Stimulated activated CD4-positive, alpha-beta T cell treated with anti-CD3 and anti-CD28 coated beads, Interleukin-2, amount 100 ng/mL, for 24 hours (primary cell): ENCODE measurements around the gene PTPN14.
"Not testable (repeated sequence)": the region's sequence is repeated elsewhere in the genome, so short reads cannot be mapped to it uniquely, and the experiment has no call there.

ENCODE experiments used
- DNase-seq, 2 donors: peaks; one replicate each; pipeline ENCODE4 v3.0.0-alpha.2; 2020

Gene PTPN14

GRCh38 chr1:214506972-214507431 lies 44.4 kb downstream of the PTPN14 start:
- DNase-seq, result no peak

- no peak for DNase-seq
Measured at GRCh38 chr1:214505134-214505533, 46.3 kb downstream of the PTPN14 start.

GRCh38 chr1:214504330-214504729 lies 47.1 kb downstream of the PTPN14 start:
- DNase-seq, result no peak

GRCh38 chr1:214503553-214503952 lies 47.8 kb downstream of the PTPN14 start:
- DNase-seq, result no peak

DNA sequence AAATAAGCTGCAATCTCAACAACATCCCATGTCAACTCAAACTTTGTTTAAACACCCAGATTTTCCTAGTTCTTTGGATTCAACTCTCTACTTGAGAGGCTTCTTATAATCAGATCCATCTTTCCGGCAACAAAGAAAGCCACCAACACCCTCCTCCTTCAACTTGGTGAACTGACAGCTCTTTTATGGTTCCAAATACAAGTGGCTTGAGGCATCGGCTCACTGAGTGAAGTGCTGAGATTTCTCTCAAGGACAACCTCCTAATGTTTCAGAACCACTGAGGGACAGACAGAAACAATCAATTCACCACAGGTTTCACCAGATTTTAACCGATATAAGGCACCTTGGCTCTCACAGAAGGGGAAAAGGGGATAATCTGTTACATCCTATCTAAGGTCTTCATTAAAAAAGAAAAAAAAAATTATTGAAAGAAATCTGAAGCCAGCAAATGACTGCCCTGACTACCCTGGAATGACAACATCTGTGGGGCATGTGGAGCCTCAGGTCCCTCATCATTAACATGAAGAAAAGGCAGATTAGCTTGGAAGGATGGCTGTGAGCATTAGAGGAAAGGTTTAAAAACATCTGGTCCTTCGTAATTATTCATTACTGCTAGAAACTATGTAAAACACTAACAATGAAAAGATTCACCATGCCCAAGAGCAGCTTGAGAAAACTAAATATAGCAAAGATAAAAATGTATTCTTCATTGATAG lies 50.9 kb downstream of the PTPN14 start:
- DNase-seq, result no peak

DNA sequence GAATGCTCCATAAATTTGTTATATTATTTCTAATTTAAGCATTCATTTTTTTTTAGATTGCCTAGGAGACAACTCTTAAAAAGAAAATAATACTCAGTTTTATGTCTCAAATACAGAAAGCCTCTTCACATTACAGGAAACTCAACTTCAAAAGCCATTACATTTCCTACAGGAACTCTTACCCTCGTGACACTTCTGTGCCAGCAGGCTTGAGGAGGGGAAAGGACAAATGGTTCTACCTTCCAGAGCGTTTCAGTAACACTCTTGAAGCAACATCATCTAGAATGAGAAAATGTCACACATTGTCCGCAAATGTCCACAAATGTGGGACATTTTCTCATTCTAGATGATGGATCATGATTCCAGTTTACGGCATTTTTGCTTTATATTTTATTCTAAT lies 51.7 kb downstream of the PTPN14 start:
- DNase-seq, result no peak

GRCh38 chr1:214498021-214498420 lies 53.4 kb downstream of the PTPN14 start:
- DNase-seq, result no peak

DNA sequence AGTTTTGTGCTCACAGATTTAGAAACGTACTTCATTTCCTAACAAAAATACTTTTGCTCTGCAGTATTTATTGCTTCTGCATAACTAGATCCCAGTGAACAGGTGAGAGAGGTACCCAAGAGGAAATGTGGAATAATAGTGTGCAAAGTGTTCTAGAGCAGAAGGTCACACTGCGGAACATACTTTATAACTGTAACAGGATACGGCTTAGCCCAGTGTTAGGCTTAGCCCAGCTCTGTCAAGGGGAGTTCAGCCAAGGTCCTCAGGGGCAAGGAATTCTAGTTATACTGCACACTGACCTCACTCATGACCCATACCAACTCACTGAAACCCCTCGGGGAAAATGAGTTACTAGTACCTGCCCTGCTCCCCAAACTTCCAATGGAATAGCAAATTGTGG lies 55.3 kb downstream of the PTPN14 start:
- no peak for DNase-seq

DNA sequence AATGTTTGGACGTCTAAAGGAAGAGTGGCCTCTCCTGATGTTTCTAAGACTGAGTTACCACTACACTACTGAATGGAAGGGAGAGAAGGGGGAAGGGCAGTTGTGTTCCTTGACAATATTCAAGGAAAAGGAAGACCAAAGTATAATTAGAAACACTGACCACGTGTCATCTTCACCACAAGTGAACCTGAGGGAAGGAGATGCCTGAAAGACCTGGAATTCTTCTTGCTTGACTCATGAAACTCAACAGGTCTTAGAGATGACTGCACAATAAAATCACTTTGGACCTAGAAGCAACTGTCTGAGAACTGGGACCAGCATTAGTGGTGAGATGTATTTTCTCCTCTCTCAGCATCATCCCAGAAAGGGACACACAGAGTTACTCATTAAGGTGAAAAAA lies 56.7 kb downstream of the PTPN14 start:
- no peak for DNase-seq

DNA sequence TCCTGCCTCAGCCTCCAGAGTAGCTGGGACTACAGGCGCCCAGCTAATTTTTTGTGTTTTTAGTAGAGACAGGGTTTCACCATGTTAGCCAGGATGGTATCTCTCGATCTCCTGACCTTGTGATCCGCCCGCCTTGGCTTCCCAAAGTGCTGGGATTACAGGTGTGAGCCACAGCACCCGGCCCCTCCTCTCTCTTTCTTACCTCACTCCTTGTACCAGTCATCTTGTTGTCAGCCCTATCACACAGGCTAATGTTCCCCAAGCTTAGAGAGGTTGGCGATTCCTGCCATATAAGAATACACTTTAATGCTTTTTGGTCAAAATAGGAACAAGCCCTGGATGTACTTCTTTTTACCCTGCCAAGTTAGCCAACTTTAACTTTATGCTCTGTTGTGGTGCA lies 57.2 kb downstream of the PTPN14 start:
- not testable (repeated sequence) for DNase-seq

- DNase-seq, result no peak
Measured at GRCh38 chr1:214493126-214493796, 58.1 kb downstream of the PTPN14 start.

DNA sequence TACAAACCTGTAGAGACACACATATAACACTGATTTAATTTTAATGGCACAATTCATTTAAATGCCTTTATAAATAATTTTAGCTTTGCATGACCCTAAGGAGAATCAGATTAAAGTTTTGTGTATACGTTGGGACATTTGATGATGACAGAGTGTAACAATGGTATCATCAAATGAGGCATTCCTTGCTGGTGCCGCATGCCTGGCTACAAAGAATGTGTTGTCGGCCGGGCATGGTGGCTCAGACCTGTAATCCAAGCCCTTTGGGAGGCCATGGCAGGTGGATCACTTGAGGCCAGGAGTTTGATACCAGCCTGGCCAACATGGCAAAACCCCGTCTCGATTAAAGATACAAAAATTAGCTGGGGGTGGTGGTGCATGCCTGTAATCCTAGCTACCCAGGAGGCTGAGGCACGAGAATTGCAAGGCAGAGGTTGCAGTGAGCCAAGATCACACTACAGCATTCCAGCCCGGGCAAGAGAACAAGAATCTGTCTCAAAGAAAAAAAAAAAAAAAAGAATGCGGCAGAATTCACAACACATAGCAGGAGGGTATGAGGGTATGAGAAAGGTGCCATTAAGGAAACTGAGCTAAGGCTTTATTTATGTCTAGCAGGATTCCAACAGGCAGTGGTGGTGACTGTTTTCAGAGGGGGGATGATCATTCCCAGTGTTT lies 58.9 kb downstream of the PTPN14 start:
- DNase-seq, result no peak

DNA sequence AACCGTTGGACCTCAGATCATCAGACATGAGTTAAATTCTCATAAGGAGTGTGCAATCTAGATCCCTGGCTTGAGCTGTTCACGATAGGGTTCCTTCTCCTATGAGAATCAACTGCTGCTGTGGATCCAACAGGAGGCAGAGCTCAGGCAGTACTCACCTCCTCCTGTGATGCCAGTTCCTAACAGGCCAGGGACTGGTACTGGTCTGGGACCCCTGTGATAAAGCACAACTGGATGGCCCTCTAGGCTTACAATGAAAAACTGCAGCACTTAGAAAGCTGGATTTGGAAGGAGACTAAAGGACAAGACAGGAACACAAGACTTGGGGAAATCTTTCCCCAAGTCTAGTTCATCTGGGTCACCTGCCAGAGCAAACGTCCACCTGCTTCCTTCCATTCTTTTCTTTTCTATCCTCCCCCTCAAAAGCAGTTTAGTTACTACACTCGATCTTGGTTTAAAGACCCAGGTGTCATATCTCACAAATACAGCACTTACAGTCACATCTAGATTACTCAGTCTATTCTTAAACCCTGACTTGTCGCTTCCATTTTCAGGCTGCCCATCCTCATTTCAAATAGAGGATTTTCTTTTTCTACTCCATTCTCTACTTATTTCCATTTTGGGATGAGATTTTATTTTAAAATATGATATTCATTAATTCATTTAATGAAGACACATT lies 59.8 kb downstream of the PTPN14 start:
- DNase-seq, result no peak

- no peak for DNase-seq
Measured at GRCh38 chr1:214485151-214485550, 66.3 kb downstream of the PTPN14 start.

- DNase-seq, result not testable (repeated sequence)
Measured at GRCh38 chr1:214483180-214483579, 68.2 kb downstream of the PTPN14 start.

DNA sequence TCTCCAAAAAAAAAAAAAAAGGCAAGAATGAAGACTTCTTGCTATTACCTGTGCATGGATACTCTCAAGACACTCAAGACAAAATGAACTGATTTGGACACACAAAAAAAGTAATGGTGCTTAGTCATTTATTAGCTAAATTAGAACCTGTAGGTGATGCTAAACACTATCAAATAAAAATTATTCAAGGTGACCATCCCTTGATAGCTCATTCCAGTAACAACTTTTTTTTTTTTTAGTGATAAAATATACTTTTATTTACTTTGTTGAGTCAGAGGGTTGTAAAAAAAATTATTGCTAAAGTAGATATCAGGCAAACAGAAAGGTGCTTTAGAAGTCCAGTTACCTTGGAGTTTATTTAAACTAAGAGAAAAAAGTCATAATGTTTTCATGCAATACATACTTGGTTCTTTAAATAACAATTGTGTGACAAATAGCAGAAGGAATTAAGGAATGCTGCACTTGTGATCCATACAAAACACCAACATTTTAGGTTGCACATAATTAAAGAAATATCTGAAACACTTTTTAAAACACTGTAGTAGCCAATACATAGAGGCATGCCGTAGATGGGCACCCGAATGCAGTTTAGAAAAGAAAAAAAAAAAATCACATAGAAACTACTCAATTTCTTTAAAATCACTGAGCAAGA lies 69.3 kb downstream of the PTPN14 start:
- DNase-seq, result not testable (repeated sequence)

DNA sequence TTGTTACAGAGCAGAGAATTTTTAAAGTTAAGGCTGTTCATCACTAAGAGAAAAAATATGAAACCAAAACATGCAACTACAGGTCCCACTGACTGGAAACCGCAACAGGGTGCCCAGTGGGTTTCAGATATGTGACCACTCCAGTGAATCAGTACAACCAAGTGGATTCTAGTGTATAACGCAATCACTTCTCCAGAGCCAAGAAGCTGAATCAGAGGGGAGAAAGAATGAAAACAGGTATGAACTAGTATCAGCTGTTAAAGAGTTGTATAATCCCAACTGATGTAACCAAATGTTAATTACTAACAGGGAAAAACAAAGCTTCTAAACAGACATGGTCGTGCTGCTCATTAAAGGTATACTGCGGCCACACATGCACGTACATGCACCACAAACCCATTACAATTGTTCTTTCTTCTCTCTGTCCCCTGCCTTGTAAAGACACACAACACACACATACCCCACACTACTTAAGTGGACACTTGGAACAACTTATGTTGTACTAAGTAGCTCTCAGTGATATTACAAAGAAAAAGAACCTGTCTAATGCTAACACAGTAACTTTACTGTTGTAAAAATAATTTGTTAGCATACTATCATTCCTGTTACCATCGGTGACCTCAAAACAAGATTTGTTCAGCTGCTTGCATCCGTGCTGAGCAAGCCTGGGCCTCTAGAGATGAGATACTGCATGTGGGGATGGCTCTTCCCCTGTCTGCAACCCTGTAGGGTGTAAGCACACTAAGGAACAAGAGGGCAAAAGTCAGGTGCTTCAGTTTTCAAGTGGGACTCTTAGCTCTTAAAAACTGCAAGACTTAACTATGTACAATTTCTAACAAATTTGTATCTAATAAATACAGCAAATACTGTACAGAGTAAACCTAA lies 74.2 kb downstream of the PTPN14 start:
- DNase-seq, result no peak

DNA sequence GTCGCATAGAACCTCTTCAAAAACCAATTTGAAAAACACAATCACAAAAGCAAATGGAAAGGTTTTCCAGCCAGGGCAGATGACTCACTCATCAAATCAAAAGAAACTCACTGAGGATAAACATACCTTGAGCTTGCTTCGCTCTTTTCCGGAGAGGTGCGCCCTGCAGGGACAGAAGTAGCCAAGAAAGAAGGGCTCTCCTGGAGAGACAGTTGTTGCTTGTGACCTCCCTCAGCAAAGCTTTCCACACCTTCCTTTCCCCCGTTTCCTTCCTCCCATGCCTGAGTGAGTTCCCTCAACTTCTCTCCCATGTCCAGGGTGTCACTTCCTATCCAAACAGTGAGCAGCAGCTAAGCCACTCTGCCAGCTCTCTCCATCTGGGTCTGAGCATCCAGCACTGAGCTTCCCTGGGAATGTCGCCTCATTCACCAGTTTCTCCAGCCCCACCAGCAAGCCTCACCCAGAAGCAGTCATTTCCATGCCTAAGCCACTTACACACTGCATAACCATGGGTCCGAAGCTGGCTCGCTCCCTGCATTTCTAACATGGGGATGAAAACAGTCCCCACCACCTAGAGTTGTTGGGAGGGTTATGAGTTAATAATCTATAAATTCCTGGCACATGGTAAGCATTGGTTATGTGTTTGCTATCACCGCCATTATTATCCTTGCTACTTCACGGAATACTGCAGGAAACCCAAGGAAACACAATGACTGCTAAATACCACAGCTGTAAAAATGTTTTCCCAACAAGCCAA lies 75.0 kb downstream of the PTPN14 start:
- no peak for DNase-seq

DNA sequence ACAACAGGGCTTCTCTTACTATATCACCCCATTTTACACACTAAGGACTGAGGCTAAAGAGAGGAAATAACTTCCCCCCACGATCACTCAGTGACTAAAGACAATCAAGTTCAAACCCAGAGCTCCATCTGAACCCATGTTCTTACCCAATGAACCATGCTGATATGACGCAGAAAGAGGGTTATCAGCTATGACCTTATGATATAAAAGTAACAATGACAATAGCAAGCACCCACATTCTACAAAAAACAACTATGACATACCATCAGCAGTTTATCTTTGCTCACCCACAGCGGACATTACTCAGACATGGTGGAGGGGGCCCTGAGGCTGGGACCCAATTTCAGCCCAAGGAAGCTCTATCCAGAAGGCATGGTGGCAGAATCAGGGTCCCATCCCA lies 75.7 kb downstream of the PTPN14 start:
- no peak for DNase-seq

DNA sequence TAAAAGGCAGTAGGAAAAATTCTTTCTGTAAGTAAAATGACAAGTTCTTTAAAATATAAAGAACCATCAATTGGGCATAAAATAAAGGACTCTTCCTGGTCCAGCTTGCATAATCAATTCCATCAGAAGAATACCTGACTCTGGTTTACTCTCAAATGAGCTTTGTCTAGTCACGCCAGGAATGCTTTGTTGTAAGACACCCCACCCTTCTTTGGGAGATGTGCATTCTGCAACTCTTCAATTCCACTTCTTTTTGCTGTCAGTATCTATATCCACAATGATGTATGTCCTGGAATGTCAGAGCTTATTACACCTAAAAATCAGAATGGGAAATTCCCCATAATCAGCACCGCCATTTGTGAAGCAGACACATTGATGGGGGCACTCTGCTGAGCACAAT lies 76.1 kb downstream of the PTPN14 start:
- DNase-seq, result no peak

DNA sequence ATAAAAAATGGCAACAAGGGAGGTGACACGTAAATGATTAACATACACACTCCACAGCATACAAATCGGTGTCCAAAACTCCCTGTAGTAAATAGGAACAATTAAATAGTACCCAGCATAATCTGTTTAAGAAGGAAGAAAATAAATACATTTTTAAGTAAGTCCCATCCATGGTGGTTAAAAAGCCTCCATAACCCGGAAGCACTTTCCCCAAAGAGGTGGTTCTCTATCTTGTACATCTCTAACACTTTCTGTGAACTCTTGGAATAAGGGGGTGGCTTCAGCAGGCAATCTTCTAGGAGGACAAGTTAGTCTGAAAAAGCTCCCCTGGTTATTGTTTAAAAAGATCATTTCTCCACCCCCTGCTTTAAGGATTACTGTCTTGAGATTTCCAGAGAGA lies 76.9 kb downstream of the PTPN14 start:
- DNase-seq, result no peak
